Cortex of kidney (tissue), 1 donor: Measurements from ENCODE around the gene STPG2.

Source experiments
- DNase-seq: peaks from one replicate; lab custom pipeline; 2025; lab: John Stamatoyannopoulos, UW

STPG2 gene

GRCh38 chr4:97812768-97813167, 330.5 kb downstream of the STPG2 start:
- no peak for DNase-seq

GRCh38 chr4:97786306-97786920, 356.9 kb downstream of the STPG2 start:
- DNase-seq: no peak

- no peak for DNase-seq
Observed at GRCh38 chr4:97778174-97778573, 365.1 kb downstream of the STPG2 start.

- no peak for DNase-seq
Observed at GRCh38 chr4:97774347-97774989, 368.8 kb downstream of the STPG2 start.

- DNase-seq: no peak
Observed at GRCh38 chr4:97770222-97770621, 373.1 kb downstream of the STPG2 start.

GRCh38 chr4:97762115-97762512, 381.2 kb downstream of the STPG2 start:
- no peak for DNase-seq

GRCh38 chr4:97761445-97762114, 381.7 kb downstream of the STPG2 start:
- no peak for DNase-seq

GRCh38 chr4:97759785-97760184, 383.5 kb downstream of the STPG2 start:
- no peak for DNase-seq

GRCh38 chr4:97752599-97752998, 390.7 kb downstream of the STPG2 start:
- no peak for DNase-seq

GRCh38 chr4:97747945-97748344, 395.3 kb downstream of the STPG2 start:
- DNase-seq: no peak

- no peak for DNase-seq
Observed at GRCh38 chr4:97720869-97721432, 422.3 kb downstream of the STPG2 start.

GRCh38 chr4:97691111-97691605, 452.1 kb downstream of the STPG2 start:
- no peak for DNase-seq

- no peak for DNase-seq
Observed at GRCh38 chr4:97670703-97671269, 472.5 kb downstream of the STPG2 start.

GRCh38 chr4:97665553-97665952, 477.7 kb downstream of the STPG2 start:
- no peak for DNase-seq

- DNase-seq: no peak
Observed at GRCh38 chr4:97664741-97665140, 478.5 kb downstream of the STPG2 start.

GRCh38 chr4:97662133-97662532, 481.1 kb downstream of the STPG2 start:
- no peak for DNase-seq

GRCh38 chr4:97656044-97656720, 487.1 kb downstream of the STPG2 start:
- DNase-seq: no peak

GRCh38 chr4:97653701-97654100, 489.6 kb downstream of the STPG2 start:
- DNase-seq: no peak

- no peak for DNase-seq
Observed at GRCh38 chr4:97646997-97647396, 496.3 kb downstream of the STPG2 start.

- no peak for DNase-seq
Observed at GRCh38 chr4:97645071-97645821, 498.0 kb downstream of the STPG2 start.

GRCh38 chr4:97643179-97643578, 500.1 kb downstream of the STPG2 start:
- DNase-seq: no peak
